ENCODE data around the gene TTC28.
A peak's percentile ranks its signal among the peaks of the same experiment; 100 is the strongest.
"Not testable (repeated sequence)": the region's sequence is repeated elsewhere in the genome, so short reads cannot be mapped to it uniquely, and the experiment has no call there.

TTC28 gene

DNA sequence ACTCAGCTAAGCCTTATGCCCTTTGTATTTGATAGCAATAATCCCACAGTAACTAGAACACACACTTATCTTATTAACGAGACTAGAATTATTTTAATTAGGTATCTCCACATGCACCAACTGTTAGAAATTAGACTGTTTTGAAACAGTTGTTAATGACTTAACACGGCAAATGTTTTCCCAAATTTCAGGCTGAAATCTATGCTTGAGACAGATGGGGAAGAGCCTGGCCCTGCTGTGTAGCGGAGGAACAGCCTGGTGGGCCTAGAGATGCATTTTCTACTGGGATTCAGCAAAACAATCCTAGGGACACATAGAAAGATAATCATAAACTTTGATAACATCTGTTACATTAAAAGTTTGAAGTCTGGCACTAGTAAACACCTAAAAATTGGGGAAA is 273.4 kb downstream of the TTC28 start:
- no peak for DNase-seq (ENCODE audit: low spot score)

DNA sequence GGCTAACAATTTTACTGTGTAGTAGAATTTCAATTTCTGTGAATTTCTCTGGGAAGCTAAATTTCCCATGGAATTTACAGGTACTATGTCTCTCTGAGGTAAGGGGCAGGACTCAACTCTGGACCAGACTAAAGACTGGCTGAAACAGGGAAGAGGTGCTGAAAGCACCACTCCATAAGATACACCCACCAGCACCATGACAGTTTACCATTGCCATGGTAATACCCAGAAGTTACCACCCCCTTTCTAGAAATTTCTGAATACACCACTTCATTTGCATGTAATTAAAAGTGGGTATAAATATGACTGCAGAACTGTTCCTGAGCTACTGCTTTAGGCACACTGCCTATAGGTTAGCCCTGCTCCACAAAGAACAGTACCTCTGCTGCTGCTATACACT is 274.1 kb downstream of the TTC28 start:
- DNase-seq (ENCODE audit: low spot score), result no peak

DNA sequence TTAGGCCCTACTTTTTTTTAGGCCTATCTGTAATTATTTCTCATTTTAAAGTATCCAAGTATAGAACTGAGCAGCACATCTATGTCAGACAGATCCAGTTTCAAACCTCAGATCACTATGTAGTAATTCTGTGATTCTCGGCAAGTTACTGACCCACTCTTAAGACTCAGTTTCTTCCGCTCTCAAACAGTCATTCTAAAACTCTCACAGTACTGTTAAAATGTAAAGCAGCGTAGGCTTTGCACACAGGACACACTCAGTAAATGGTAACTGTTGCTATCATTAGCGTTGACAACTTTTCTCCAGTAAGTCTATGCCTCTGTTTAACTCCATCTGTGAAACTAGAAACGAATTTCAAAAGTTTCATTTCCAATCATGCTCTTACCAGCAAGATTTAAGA is 277.1 kb downstream of the TTC28 start:
- DNase-seq (ENCODE audit: low spot score), result no peak

DNA sequence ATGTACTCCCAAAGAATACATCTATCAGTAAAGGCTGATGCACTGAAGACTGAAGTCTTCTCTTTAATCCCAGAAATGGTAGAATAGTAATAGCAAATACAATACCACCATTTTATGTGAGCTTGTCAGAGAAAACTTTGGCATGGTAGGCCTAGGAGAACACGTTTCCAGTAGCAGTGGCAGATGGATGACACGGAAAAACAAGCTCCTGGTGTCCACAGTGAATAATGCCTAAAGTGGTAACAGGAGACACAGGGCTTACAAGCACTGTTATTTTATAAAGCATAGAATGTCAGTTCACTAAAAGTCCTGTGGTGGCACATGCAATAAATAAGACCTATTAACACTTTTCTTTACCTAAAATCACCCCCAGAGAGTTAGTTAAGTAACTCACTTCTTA is 277.6 kb downstream of the TTC28 start:
- no peak for DNase-seq (ENCODE audit: low spot score)

DNA sequence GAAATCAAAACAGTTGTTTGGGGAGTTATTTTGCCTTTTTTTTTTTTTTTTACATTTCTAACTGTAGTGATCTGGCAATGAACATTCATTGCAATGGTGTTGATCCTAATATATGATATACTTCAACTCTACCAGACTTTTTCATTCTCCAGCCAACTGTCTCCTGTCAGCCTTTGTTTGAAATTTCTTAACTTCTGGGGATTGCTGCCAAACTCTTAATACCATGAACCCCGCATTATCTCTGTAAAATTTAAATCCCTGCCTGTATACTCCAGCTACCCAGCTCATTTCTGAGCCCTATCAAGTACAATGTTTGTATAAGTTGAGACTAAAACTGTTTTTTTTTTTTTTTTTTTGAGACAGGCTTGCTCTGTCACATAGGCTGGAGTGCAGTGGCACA is 280.7 kb downstream of the TTC28 start:
- no peak for DNase-seq (ENCODE audit: low spot score)

DNA sequence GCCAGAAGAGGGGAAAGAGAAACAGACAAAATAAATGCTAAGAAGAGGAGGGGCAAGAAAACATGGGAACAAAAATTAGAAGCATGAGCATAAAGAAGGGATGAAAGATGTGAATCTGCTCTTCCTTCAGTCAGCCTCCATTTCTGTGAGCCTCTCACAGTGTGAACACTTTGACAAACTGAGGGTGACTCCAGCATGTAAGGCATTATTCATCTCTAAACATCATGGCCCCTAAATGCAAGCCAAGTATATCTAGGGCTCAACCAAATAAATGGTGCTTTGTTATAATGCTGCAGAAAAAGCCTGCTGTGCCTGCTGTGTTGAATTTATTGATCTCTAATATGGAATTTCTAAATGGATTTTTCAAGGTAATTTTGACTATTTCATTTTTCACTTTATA is 281.3 kb downstream of the TTC28 start:
- DNase-seq (ENCODE audit: low spot score), result no peak

DNA sequence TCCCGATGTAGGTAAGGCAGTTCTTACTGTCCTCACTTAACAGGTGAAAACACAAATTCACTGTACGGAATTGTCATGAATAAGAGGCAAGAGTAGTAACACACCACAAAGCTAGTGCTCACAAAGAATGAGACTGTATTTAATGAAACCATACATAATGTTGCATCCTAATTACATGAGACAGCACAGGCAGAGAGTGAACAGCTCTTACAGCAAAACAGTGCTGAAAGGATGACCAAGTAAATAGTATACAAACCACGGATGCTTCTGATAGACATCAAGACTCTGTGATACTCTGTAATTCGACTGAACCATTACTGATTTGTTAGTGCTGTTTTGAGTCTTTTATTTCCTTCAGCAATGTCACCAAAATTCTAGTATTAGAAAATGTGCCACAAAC is 282.3 kb downstream of the TTC28 start:
- DNase-seq (ENCODE audit: low spot score), result no peak

DNA sequence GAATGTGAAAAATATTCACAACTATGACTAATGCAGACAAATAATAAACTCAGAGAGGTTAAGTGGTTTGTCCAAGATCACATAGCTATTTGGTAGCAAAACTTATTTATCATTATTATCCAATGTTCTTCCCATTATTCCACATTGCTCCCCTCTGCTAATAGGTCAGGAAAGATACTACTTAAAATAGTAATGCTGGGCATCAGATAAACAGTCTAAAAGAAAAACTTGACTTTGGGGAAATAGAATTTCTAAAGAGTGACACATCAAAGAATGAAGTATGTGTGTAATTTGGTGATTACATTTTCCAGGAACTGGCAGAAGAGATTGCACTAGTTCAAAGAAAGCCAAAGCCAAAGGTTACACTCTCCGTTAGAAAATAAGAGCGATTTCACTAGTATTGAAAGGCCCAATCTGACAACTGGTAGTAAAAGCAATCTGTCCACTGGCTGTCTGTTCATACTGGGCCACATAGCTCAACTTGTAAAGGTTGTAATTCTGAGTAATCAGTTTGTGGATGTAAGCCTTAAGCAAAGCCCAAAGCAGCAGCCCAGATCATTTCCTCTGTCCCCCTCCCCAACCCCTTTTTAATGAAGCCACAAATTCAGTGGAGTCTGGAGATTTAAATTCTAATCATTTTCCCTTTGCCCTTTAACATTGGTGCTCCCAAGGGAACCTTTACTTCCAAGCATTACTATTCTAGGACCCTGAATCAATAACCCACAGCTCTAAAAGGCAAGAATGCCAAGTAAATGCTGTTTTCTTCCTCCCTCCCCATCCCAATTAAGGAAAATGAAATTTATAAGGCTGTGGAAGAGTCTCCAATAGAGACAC is 283.5 kb downstream of the TTC28 start:
- DNase-seq (ENCODE audit: low spot score), result peak; percentile 27

DNA sequence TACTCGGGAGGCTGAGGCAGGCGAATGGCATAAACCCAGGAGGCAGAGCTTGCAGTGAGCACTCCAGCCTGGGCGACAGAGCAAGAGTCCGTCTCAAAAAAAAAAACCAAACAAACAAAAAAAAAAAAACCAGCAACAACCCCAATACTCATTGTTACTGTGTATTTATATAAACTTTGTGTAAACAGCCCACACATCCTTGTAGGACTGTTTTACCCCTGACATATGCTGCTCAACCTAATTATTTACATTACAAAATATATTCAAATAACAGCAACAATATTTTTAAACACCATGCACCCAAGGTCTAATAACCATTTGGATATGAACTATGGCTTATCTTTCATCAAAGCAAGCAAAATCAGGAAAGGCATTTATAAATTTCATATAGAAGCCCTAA is 284.1 kb downstream of the TTC28 start:
- no peak for DNase-seq (ENCODE audit: low spot score)

DNA sequence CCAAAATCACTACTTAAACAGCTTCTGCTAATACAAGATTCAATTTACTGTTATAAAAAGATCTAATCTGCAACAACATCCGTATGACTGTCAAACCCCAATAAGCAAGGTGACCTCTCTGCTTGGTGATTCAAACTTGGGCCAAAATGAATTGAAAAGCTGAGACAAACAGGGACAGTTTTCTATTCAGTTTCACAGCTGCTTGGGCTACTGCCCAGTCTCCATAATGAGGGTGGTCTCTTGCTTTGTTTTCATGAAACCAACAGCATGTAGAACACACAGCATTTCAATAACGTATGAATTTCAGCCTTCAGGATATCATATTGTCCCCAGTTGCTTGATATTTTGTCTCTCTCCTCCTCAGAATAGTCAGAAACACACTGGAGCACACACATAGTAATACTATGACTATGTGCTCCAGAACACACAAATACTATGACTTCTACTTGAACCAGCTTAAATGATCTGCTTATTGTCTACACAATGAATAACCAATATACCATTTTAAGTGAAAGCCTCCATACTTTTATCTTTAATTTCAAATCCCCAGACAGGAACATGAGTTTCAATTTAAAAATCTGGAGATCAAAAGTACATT is 285.0 kb downstream of the TTC28 start:
- DNase-seq (ENCODE audit: low spot score), result no peak

DNA sequence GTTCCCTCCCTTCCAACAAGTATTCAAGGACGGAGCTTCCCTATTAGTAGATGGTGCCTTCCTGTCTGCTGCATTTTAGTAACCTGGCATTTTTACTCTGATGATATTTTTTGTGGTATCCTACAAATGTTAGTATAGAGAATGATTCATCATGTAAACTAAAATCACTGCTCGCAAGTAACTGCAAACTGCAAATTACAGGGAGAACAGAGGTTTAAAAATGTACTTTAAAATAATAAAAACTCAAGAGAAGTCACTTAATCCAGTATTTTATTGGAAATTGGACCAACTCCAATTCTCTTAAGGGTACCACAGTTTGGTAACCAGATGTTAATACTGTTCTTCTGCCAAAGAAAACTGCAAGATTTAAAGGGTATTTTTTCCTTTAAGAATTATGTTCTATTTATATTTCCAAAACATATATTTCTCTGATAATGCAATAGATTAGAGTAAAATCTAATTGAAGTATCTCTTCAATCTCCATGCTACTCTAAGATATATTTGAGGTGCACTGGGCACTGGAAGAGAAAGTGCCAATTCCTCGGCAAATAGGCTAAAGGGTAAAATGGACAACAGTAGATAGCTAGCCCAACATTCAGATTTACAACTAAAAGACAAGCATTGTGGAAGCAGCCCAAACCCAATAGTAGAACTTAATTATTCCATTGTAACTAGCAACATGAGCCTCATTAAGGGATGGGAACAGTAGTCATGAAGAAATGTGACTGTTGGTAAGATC is 298.0 kb downstream of the TTC28 start:
- peak; percentile 11 for DNase-seq (ENCODE audit: low spot score)

DNA sequence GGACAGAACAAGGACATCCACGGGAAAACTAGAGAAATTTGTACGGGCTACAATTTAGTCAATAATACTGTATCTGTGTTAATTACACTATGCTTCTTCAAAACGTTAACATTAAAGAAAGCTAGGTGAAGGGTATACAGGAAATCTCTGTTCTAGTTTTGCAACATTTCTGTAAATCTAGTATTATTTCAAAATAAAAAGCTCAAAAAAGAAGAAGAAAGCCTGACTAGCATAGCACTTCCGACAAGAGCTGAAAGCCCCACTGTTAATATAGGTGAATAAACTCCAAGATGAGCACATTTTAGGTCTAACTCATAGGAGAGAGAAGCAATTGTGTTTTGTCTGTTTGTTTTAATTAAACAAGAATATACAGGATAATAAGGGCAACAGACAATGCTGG is 299.7 kb downstream of the TTC28 start:
- no peak for DNase-seq (ENCODE audit: low spot score)

DNA sequence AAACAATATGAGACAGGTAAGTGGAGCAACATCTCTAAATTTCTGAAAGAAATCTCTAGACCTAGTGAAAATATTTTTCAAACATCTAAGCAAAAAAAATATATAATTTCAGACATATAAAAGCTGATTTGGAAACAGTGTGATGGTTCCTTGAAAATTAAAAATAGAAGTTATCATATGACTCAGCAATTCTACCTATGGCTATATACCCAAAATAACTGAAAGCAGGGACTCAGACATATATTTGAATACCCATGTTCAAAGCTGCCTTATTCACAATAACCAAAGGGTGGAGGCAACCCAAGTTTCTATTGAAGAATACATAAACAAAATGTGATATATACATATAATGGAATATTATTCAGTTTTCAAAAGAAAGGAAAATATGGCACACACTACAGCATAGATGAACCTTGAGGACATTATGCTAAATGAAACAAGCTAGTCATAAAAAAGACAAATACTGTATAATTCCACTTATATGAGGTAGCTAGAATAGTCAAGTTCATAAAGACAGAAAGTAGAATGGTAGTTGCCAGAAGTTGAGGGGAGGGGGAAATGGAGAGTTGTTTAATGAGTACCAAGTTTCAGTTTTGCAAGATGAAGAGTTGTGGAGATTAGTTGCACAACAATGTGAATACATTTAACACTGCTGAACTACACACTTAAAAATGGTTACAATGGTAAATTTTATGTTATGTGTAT is 300.4 kb downstream of the TTC28 start:
- no peak for DNase-seq (ENCODE audit: low spot score)

DNA sequence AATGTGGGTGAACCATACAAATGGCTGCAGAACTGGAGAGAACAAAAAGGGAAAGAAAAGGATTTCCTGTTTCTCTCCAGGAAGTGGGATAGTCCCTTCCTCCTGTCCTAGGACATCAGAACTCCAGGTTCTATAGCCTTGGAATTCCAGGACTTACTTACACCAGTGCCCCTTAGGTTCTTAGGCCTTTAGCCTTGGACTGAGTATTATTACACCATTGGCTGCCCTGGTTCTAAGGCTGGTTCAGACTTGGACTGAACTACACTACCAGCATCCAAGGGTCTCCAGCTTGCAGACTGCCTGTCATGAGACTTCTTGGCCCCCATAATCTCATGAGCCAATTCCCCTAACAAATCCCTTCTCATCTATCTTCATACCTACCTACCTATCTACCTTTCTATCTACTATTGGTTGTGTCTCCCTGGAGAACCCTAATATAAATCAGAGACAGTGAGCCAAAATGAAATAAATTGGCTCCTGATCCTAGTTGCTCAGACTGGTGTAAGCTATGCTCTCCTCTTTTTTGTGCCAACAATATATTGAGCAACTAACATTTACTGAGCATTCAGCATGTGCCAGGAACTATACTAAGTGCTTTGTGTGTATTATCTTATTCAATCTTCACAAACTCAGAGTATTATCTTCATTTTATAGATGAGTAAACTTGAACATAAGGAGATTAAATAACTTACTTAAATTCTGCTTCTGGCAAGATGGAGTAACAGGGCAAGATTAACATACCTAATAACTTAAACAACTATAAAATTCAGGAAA is 303.7 kb downstream of the TTC28 start:
- DNase-seq (ENCODE audit: low spot score), result peak; percentile 16

DNA sequence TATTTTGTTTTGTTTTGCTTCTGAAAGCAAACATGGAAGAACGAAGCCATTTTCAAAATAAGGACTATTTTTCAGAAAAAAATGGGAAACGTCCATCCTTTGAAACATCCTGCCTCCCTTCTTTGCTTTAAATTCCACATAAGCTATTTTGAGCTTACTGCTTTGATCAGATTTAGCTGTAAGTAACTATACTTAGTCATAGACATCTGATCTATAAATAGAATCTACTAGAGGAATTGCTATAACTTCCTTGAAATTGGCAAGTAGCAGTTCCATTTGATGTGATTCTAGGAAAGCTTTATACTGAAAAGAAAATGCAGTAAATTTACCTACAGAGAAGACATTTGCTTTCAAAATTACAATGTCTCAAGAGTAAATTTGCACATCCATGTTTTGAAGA is 305.8 kb downstream of the TTC28 start:
- DNase-seq (ENCODE audit: low spot score), result peak; percentile 37

DNA sequence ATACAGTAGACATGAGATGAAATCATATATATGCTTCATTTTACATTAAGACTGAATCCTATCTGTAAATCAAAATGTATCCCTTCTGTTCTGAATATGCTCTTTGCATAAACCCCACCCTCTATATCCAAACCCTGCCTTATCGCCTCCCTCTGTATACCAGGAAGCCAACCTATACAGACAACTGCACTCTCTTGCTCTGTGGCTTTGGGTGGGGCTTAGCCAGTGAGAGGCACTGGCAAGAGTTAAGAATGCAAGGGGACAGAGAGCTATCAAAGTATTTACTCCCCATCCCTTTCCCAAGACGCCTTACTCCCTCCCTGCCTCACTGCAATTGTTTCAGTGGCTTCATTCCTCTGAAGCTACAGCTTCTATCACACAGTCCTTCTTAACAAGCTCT is 309.8 kb downstream of the TTC28 start:
- no peak for DNase-seq (ENCODE audit: low spot score)

DNA sequence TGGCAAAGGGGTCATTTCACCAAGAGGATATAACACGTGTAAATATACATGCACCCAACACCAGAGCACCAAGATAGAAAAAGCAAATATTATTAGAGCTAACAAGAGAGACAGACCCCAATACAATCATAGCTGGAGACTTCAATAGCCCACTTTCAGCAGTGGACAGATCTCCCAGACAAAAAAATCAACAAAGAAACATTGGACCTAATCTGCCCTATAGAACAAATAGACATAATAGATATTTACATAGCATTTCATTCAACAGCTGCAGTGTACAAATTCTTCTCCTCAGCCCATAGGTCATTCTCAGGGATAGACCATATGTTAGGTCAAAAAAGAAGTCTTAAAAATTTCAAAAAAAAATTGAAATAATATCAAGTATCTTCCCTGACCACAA is 312.8 kb downstream of the TTC28 start:
- DNase-seq (ENCODE audit: low spot score), result no peak

DNA sequence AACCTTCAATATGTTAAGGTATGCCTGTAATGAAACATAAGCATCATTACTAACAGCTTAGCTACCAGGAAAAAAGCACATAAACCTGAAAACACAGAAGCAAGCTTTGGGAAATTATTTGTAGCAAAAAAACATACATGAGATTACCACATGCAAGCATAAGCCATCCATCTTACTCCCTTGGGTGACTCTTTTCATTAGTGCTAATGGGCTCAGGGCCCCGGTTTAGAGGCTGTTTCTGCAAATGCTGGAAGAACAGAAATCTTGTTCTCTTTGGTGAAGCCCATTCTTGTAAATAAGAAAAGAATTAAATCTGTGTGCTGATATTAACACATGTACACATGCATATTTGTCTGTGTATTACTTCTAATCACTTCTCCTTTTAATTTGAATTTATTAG is 314.3 kb downstream of the TTC28 start:
- no peak for DNase-seq (ENCODE audit: low spot score)

DNA sequence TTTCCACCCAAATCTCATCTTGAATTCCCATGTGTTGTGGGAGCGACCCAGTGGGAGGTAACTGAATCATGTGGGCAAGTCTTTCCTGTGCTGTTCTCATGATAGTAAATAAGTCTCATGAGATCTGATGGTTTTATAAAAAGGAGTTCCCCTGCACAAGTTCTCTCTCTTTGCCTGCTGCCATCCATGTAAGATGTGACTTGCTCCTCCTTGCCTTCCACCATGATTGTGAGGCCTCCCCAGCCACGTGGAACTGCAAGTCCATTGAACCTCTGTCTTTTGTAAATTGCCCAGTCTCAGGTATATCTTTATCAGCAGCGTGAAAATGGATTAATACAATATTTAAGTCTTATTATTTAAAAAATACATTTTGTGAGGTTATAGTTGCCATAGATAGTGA is 315.5 kb downstream of the TTC28 start:
- not testable (repeated sequence) for DNase-seq (ENCODE audit: low spot score)

DNA sequence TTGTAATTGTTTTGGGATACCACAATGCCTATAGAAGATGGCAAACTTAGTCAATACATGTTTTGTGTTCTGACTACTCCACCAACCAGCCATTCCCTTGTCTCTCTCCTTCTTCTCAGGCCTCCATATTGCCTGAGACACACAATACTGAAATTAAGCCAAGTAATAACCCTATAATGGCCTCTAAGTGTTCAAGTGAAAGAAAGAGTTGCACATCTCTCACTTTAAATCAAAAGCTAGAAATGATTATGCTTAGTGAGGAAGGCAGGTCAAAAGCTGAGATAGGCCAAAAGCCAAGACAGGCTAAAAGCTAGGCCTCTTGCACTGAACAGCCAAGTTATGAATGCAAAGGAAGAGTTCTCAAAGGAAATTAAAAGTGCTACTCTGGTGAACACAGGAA is 318.7 kb downstream of the TTC28 start:
- no peak for DNase-seq (ENCODE audit: low spot score)

DNA sequence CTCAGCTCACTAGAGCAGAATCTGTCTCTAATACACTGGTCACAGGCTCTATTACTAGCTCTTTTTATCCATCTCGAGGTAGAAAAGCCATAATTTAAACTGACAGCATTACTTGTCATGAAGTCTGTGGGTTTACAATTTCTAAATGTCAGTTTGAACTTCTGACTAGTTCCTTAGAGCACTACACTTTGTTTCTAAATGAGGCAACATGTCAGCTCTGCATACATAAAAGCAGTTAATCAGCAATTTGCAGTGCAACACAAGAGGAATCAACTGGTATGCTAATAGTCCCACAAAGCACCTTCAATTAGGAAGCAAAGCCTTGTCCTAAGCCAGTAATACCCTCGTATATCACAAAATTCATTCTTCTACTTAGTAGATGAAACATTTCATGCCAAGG is 321.3 kb downstream of the TTC28 start:
- DNase-seq (ENCODE audit: low spot score), result no peak

DNA sequence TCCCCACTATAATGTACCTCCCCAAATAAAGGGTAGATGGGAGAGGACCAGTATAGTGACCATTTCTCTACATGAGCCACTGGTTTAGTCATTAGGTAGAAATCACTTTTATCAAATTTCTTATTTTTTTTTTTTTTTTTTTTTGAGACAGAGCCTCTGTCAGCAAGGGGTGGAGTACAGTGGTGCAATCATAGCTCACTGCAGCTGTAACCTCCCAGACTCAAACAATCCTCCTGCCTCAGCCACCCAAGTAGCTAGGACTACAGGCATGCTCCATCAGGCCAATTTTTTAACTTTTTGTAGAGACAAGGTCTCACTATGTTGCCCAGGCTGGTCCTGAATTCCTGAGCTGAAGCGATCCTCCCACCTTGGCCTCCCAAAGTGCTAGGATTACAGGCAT is 322.4 kb downstream of the TTC28 start:
- no peak for DNase-seq (ENCODE audit: low spot score)
